ENCODE results near the gene WDR59.

WDR59 gene

GRCh38 chr16:75012380-75013081 lies 27.6 kb upstream of the WDR59 start:
- peak; percentile 60 for DNase-seq (ENCODE audit: low read depth)
- H3K4me3 ChIP-seq (ENCODE audit: low read depth, low read length): peak overlapping the region; percentile 12
- TF ChIP-seq MYC (IDR thresholded peaks at IDR 0.05; ENCODE audit: low read depth, low read length) (no peak), POLR2A (IDR thresholded peaks at IDR 0.05; ENCODE audit: extremely low read depth, insufficient read length) (no peak), MAX (IDR thresholded peaks at IDR 0.05; ENCODE audit: low read depth, low read length) (no peak)
- TF ChIP-seq, protein P1, sequence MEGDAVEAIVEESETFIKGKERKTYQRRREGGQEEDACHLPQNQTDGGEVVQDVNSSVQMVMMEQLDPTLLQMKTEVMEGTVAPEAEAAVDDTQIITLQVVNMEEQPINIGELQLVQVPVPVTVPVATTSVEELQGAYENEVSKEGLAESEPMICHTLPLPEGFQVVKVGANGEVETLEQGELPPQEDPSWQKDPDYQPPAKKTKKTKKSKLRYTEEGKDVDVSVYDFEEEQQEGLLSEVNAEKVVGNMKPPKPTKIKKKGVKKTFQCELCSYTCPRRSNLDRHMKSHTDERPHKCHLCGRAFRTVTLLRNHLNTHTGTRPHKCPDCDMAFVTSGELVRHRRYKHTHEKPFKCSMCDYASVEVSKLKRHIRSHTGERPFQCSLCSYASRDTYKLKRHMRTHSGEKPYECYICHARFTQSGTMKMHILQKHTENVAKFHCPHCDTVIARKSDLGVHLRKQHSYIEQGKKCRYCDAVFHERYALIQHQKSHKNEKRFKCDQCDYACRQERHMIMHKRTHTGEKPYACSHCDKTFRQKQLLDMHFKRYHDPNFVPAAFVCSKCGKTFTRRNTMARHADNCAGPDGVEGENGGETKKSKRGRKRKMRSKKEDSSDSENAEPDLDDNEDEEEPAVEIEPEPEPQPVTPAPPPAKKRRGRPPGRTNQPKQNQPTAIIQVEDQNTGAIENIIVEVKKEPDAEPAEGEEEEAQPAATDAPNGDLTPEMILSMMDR (IDR thresholded peaks at IDR 0.05; ENCODE audit: low read depth, low read length): no peak

DNA sequence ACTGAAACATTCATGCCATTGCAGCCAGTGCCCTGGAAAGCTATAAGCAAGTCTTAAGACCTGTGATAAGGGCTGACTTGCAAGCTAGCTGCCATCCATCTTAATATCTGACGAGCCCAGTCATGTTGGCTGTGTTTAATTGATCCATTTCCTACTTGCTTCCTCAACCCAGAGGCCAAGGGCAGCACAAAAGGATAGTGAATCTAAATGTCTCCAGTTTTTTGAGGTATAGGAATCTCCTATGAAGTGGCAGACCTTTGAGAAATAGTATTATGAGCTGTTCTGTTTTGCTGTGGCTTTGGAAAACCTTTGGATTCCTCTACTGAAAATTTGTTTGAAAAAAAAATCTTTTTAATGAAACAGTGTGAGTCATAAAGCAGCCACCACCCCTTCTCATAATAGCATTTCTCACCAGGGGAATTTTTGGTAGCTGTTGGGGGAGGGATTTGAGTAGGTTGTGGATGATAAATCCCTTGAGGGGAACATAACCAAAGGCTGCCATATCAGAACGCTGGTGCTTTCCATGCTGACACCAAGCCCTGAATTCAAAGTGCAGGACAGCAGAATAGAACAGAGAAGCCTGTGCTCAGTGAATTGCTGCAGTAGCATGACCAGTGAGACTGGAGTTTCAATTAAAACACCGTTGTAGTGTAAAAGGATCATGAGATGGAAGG lies 26.8 kb upstream of the WDR59 start:
- no peak for TF ChIP-seq POLR2A (IDR thresholded peaks at IDR 0.05; ENCODE audit: extremely low read depth, insufficient read length)
- no peak for TF ChIP-seq MYC (IDR thresholded peaks at IDR 0.05; ENCODE audit: low read depth, low read length)
- TF ChIP-seq MAX (IDR thresholded peaks at IDR 0.05; ENCODE audit: low read depth, low read length): no peak
- TF ChIP-seq, protein P1 (IDR thresholded peaks at IDR 0.05; ENCODE audit: low read depth, low read length): no peak
- peak; percentile 87 for DNase-seq (ENCODE audit: low read depth)
- H3K4me3 ChIP-seq (ENCODE audit: low read depth, low read length): peak overlapping the region; percentile 12

- no peak overlapping the region for H3K4me3 ChIP-seq (ENCODE audit: low read depth, low read length)
Observed at GRCh38 chr16:75010427-75010826, 25.5 kb upstream of the WDR59 start.

DNA sequence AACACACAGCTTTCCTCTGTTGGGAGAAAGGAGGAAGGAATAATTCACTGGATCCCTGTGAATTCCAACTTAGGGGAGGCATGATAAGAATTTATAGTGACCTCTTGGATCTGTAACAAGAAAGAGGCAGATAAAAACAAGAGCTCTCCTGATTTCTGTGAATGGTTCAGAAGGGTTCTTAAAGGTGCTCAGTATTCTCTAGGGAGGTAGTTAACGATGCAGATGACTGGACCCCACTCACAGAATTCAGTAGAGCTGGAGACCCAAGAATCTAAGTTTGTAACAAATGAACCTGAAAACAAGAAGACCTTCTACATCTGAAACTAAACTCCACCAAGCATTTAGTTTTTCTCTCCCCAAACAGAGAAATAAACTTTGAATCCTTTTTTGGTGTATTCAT lies 22.5 kb upstream of the WDR59 start:
- DNase-seq (ENCODE audit: low read depth): no peak
- H3K4me3 ChIP-seq (ENCODE audit: low read depth, low read length): no peak overlapping the region
- TF ChIP-seq POLR2A (IDR thresholded peaks at IDR 0.05; ENCODE audit: extremely low read depth, insufficient read length) (no peak), MAX (IDR thresholded peaks at IDR 0.05; ENCODE audit: low read depth, low read length) (no peak), MYC (IDR thresholded peaks at IDR 0.05; ENCODE audit: low read depth, low read length) (no peak)
- TF ChIP-seq, protein P1 (IDR thresholded peaks at IDR 0.05; ENCODE audit: low read depth, low read length): no peak

More at GRCh38 chr16:75010427-75010826, 25.5 kb upstream of the WDR59 start:
- TF ChIP-seq MAX (IDR thresholded peaks at IDR 0.05; ENCODE audit: low read depth, low read length): no peak
- TF ChIP-seq MYC (IDR thresholded peaks at IDR 0.05; ENCODE audit: low read depth, low read length): no peak
- TF ChIP-seq POLR2A (IDR thresholded peaks at IDR 0.05; ENCODE audit: extremely low read depth, insufficient read length): no peak
- TF ChIP-seq, protein P1 (IDR thresholded peaks at IDR 0.05; ENCODE audit: low read depth, low read length): no peak
- no peak for DNase-seq (ENCODE audit: low read depth)

GRCh38 chr16:75005697-75006096 lies 20.8 kb upstream of the WDR59 start:
- no peak for DNase-seq (ENCODE audit: low read depth)
- TF ChIP-seq MYC (IDR thresholded peaks at IDR 0.05; ENCODE audit: low read depth, low read length) (no peak), POLR2A (IDR thresholded peaks at IDR 0.05; ENCODE audit: extremely low read depth, insufficient read length) (no peak), MAX (IDR thresholded peaks at IDR 0.05; ENCODE audit: low read depth, low read length) (no peak)
- TF ChIP-seq, protein P1 (IDR thresholded peaks at IDR 0.05; ENCODE audit: low read depth, low read length): no peak
- H3K4me3 ChIP-seq (ENCODE audit: low read depth, low read length): no peak overlapping the region

Data from NB4 (cell line).